ENCODE data around the gene IER5.

Gene IER5

GRCh38 chr1:181135815-181136737 lies 47.6 kb downstream of the IER5 start:
- DNase-seq = no peak

GRCh38 chr1:181136738-181137122 lies 48.2 kb downstream of the IER5 start:
- DNase-seq = no peak

- DNase-seq = no peak
Measured at GRCh38 chr1:181137217-181137743, 48.8 kb downstream of the IER5 start.

GRCh38 chr1:181139631-181140061 lies 51.1 kb downstream of the IER5 start:
- no peak for DNase-seq

- DNase-seq = no peak
Measured at GRCh38 chr1:181140398-181140797, 51.9 kb downstream of the IER5 start.

- DNase-seq = no peak
Measured at GRCh38 chr1:181140891-181141290, 52.4 kb downstream of the IER5 start.

- no peak for DNase-seq
Measured at GRCh38 chr1:181141431-181141910, 53.0 kb downstream of the IER5 start.

All from DMS79 (cell line).